HFFc6 (cell line): ENCODE measurements around the gene ZMYM2. TPM values are rescaled to one million over a fixed set of nuclear protein-coding genes. Genes with fewer than 3 reads are reported as not detected.

ENCODE experiments used
- DNase-seq: peaks from one replicate; pipeline ENCODE4 v3.0.0-alpha.2; 2018
- H3K27ac Mint-ChIP-seq: 2 replicates; pipeline ENCODE4 v1.8.0; 2020; ENCODE audit warnings: mild to moderate bottlenecking, mixed read lengths
- H3K27me3 Mint-ChIP-seq: 2 replicates; pipeline ENCODE4 v1.8.0; 2021; ENCODE audit warnings: mild to moderate bottlenecking, moderate library complexity, mixed read lengths; ENCODE audit not compliant: insufficient read depth
- H3K36me3 Mint-ChIP-seq: 2 replicates; pipeline ENCODE4 v1.8.0; 2021; ENCODE audit warnings: low read depth, mixed read lengths
- H3K4me1 Mint-ChIP-seq: 2 replicates; pipeline ENCODE4 v1.8.0; 2020; ENCODE audit warnings: low read depth, mixed read lengths
- H3K4me3 Mint-ChIP-seq: 2 replicates; pipeline ENCODE4 v1.8.0; 2020; ENCODE audit warnings: mild to moderate bottlenecking, moderate library complexity, mixed read lengths
- H3K9me3 Mint-ChIP-seq: 2 replicates; pipeline ENCODE4 v1.8.0; 2020; ENCODE audit warnings: mild to moderate bottlenecking, mixed read lengths
- CTCF ChIP-seq: fragments of 200-600 bp; sonication (generic); IDR thresholded peaks from 2 replicates; pipeline ENCODE4 v1.5.0; 2021; ENCODE audit warnings: antibody characterized with exemption, mild to moderate bottlenecking
- total RNA-seq, 6 experiments: library from RNA; stranded (reverse); fragmentation: NEBNext Ultra II Directional; extraction: Animal tissue kit (Norgen Biotek cat#: 25700); gene quantifications; 2 replicates in 1 of 6; 3 replicates in 5 of 6; pipeline ENCODE4 v1.2.3, GENCODE V29; 2021

ZMYM2 gene
- total RNA-seq, 6 experiments from 2014 or later, result 21.3 to 33.6 (median 28.8) TPM

- TF ChIP-seq CTCF, result no peak
- no peak overlapping the region for H3K4me3 Mint-ChIP-seq
- H3K9me3 Mint-ChIP-seq, result no peaks in the 10 kb centered on the region
- DNase-seq, result peak; percentile 4
- no peak overlapping the region for H3K27ac Mint-ChIP-seq
- H3K4me1 Mint-ChIP-seq, result no peaks in the 10 kb centered on the region
- H3K27me3 Mint-ChIP-seq, result no peaks in the 10 kb centered on the region
- H3K36me3 Mint-ChIP-seq, result peaks cover 11% of the 10 kb centered on the region
Observed at GRCh38 chr13:20064128-20064527, 105.6 kb downstream of the ZMYM2 start.

DNA sequence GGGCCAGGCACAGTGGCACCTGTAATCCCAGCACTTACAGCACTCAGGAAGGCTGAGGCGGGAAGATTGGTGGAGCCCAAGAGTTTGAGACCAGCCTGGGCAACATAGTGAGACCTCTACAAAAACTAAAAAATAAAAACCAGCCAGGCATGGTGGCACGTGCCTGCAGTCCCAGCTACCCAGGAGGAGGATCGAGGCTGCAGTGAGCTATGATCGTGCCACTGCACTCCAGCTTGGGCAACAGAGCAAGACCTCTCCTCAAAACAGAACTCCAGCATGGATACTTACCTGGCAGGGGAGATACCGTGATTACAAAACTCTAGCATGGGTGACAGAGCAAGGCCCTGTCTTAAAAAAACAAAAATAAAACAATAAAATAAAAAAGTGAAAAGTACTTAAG is 107.0 kb downstream of the ZMYM2 start:
- Mint-ChIP-seq H3K27me3 (no peaks in the 10 kb centered on the region), H3K27ac (no peak overlapping the region), H3K36me3 (peaks cover 11% of the 10 kb centered on the region), H3K9me3 (no peaks in the 10 kb centered on the region), H3K4me1 (no peaks in the 10 kb centered on the region), H3K4me3 (no peak overlapping the region)
- no peak for DNase-seq
- TF ChIP-seq CTCF, result no peak

- no peaks in the 10 kb centered on the region for H3K9me3 Mint-ChIP-seq
- no peak for DNase-seq
- H3K27ac Mint-ChIP-seq, result no peak overlapping the region
- no peaks in the 10 kb centered on the region for H3K4me1 Mint-ChIP-seq
- H3K27me3 Mint-ChIP-seq, result no peaks in the 10 kb centered on the region; the same call in 1 of the 2 replicates
- H3K36me3 Mint-ChIP-seq, result peaks cover 13% of the 10 kb centered on the region
- H3K4me3 Mint-ChIP-seq, result no peak overlapping the region
- TF ChIP-seq CTCF, result no peak
Observed at GRCh38 chr13:20069956-20070355, 111.4 kb downstream of the ZMYM2 start.

- Mint-ChIP-seq H3K27ac (no peak overlapping the region), H3K9me3 (no peaks in the 10 kb centered on the region), H3K4me3 (no peak overlapping the region), H3K27me3 (no peaks in the 10 kb centered on the region; the same call in 1 of the 2 replicates), H3K4me1 (no peaks in the 10 kb centered on the region), H3K36me3 (peaks cover 8% of the 10 kb centered on the region; the same call in 1 of the 2 replicates)
- TF ChIP-seq CTCF, result no peak
- DNase-seq, result no peak
Observed at GRCh38 chr13:20073775-20074174, 115.2 kb downstream of the ZMYM2 start.

DNA sequence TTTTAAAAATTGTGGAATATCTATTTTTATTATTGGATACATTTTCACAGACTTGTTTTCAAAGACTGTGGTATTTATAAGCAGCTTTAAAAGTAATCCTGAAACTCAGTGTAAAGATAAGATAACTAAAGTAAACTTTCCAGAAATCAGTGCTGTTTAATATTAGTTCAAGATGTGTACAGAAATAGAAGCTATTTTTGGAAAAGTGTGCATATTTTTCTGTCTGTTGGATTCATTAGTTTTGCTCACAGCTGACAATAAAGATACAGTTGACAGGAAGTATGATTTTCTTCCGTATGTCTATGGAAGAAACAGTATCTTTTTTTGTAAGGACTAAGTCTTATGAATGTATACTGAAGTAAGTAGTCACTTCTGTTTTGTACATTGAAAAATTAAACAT is 116.4 kb downstream of the ZMYM2 start:
- no peak for DNase-seq
- no peaks in the 10 kb centered on the region for H3K9me3 Mint-ChIP-seq
- no peak for TF ChIP-seq CTCF
- H3K27ac Mint-ChIP-seq, result no peak overlapping the region
- no peaks in the 10 kb centered on the region; the same call in 1 of the 2 replicates for H3K27me3 Mint-ChIP-seq
- no peak overlapping the region for H3K4me3 Mint-ChIP-seq
- H3K36me3 Mint-ChIP-seq, result peaks cover 8% of the 10 kb centered on the region; the same call in 1 of the 2 replicates
- H3K4me1 Mint-ChIP-seq, result no peaks in the 10 kb centered on the region

GRCh38 chr13:20077086-20077485 is 118.6 kb downstream of the ZMYM2 start:
- Mint-ChIP-seq H3K9me3 (no peaks in the 10 kb centered on the region), H3K4me1 (no peaks in the 10 kb centered on the region), H3K4me3 (no peak overlapping the region), H3K27ac (no peak overlapping the region), H3K27me3 (no peaks in the 10 kb centered on the region; the same call in 1 of the 2 replicates), H3K36me3 (peaks cover 5% of the 10 kb centered on the region; the same call in 1 of the 2 replicates)
- no peak for DNase-seq
- no peak for TF ChIP-seq CTCF
